ENCODE data around the gene PPM1H. TPM values are rescaled to one million over a fixed set of nuclear protein-coding genes. Genes with fewer than 3 reads are reported as not detected.

PPM1H gene
- total and polyA plus RNA-seq, 11 donors = 1.3 to 9.6 (median 4.9) TPM

- intact Hi-C loops (cut with DNase I) = no loop called here
- WGBS, 4 donors = 74 to 89% (median 80%) methylated on average over 2 of the region's 2 CpGs
- no peaks in the 10 kb centered on the region for H3K27me3 ChIP-seq
- DNase-seq = no peak
- peaks cover 0 to 3% (median 0%) of the 10 kb centered on the region in 12 donors for H3K9me3 ChIP-seq
- H3K27ac ChIP-seq = no peak overlapping the region
- peaks cover 0 to 4% (median 0%) of the 10 kb centered on the region in 9 donors for H3K36me3 ChIP-seq
- H3K4me3 ChIP-seq = no peak overlapping the region
- peaks cover 0 to 22% (median 0%) of the 10 kb centered on the region in 12 donors for H3K4me1 ChIP-seq
- TF ChIP-seq POLR2A (IDR thresholded peaks at IDR 0.05) = no peak
- no peak for TF ChIP-seq CTCF (IDR thresholded peaks at IDR 0.05)
- no peak for ATAC-seq
These were observed 292.5 kb downstream of the PPM1H start for GRCh38 chr12:62642486-62642885.

GRCh38 chr12:62640910-62641448 lies 294.0 kb downstream of the PPM1H start:
- peaks cover 0 to 15% (median 0%) of the 10 kb centered on the region in 12 donors for H3K4me1 ChIP-seq
- no peaks in the 10 kb centered on the region for H3K36me3 ChIP-seq
- no peak for TF ChIP-seq POLR2A (IDR thresholded peaks at IDR 0.05)
- no peak for TF ChIP-seq CTCF (IDR thresholded peaks at IDR 0.05)
- H3K27me3 ChIP-seq = no peaks in the 10 kb centered on the region
- no peak overlapping the region for H3K27ac ChIP-seq
- H3K9me3 ChIP-seq = peaks cover 0 to 3% (median 0%) of the 10 kb centered on the region in 12 donors
- intact Hi-C loops (cut with DNase I) = no loop called here
- ATAC-seq = no peak
- 64 to 75% (median 70%) methylated on average over 4 of the region's 4 CpGs for WGBS, 4 donors
- no peak overlapping the region for H3K4me3 ChIP-seq
- no peak for DNase-seq

- Histone ChIP-seq H3K4me1 (peaks cover 0 to 19% (median 2%) of the 10 kb centered on the region in 12 donors), H3K36me3 (no peaks in the 10 kb centered on the region), H3K9me3 (peaks cover 0 to 3% (median 0%) of the 10 kb centered on the region in 12 donors), H3K27ac (no peak overlapping the region), H3K27me3 (peaks cover 0 to 5% (median 0%) of the 10 kb centered on the region in 9 donors), H3K4me3 (no peak overlapping the region)
- intact Hi-C loops (cut with DNase I) = loop anchor here in 1 of 10 donors (10.0 kb wide), 1 partner anchor 157 kb away; no protein-coding TSS in a partner anchor
- no peak for TF ChIP-seq CTCF (IDR thresholded peaks at IDR 0.05)
- no peak for TF ChIP-seq POLR2A (IDR thresholded peaks at IDR 0.05)
- DNase-seq = no peak
- WGBS, 4 donors = 55 to 67% (median 63%) methylated on average over 2 to 5 of the region's 5 CpGs
- no peak for ATAC-seq
These were observed 297.3 kb downstream of the PPM1H start for GRCh38 chr12:62637679-62638078.

- ATAC-seq (no peak), DNase-seq (no peak)
- Histone ChIP-seq H3K27me3 (peaks cover 0 to 19% (median 0%) of the 10 kb centered on the region in 9 donors), H3K4me3 (no peak overlapping the region), H3K36me3 (no peaks in the 10 kb centered on the region), H3K9me3 (peaks cover 0 to 3% (median 0%) of the 10 kb centered on the region in 12 donors), H3K27ac (no peak overlapping the region), H3K4me1 (peaks cover 0 to 24% (median 7%) of the 10 kb centered on the region in 12 donors)
- no peak for TF ChIP-seq POLR2A (IDR thresholded peaks at IDR 0.05)
- TF ChIP-seq CTCF (IDR thresholded peaks at IDR 0.05) = no peak
- intact Hi-C loops (cut with DNase I) = loop anchor here in 1 of 10 donors (10.0 kb wide), 1 partner anchor 159 kb away; no protein-coding TSS in a partner anchor
- WGBS, 4 donors = 66 to 92% (median 88%) methylated on average over 1 of the region's 1 CpG
These were observed 299.3 kb downstream of the PPM1H start for GRCh38 chr12:62635649-62636048.

Measured in heart left ventricle (tissue), 16 donors.